Colonic mucosa (tissue), 4 donors: ENCODE data around the gene TNFAIP8L3. TPM values are rescaled to one million over a fixed set of nuclear protein-coding genes. Genes with fewer than 3 reads are reported as not detected.

Experiments
- DNase-seq: peaks from one replicate; pipeline ENCODE4 v3.0.0-alpha.2; 2020
- H3K27ac ChIP-seq: fragments of 200-600 bp; one replicate; pipeline ENCODE4 v1.8.0; 2021
- H3K27me3 ChIP-seq: fragments of 200-600 bp; one replicate; pipeline ENCODE4 v1.8.0; 2021
- H3K36me3 ChIP-seq: fragments of 200-600 bp; one replicate; pipeline ENCODE4 v1.8.0; 2021
- H3K4me1 ChIP-seq: fragments of 200-600 bp; one replicate; pipeline ENCODE4 v1.8.0; 2021; ENCODE audit warnings: mild to moderate bottlenecking
- H3K4me3 ChIP-seq: fragments of 200-600 bp; one replicate; pipeline ENCODE4 v1.8.0; 2021
- H3K9ac ChIP-seq, 2 donors: one replicate each; pipeline ENCODE4 v1.7.0; 2013; ENCODE audit warnings: control low read depth in 2 of 2, low read depth in 2 of 2, low read length in 2 of 2
- H3K9me3 ChIP-seq: fragments of 200-600 bp; one replicate; pipeline ENCODE4 v1.8.0; 2021
- CTCF ChIP-seq: fragments of 200-600 bp; IDR thresholded peaks from one replicate; pipeline ENCODE4 v1.8.0; 2022; ENCODE audit warnings: antibody characterized with exemption, mild to moderate bottlenecking
- intact Hi-C: fragments of 100-400 bp; cut with DNase I; formaldehyde crosslinking; loops from one replicate; pipeline ENCODE4 v1.14.1; 2022
- total RNA-seq, 2 donors: library from RNA; stranded (reverse); fragmentation: NEBNext Ultra II Directional in 1 of 2; extraction: Animal tissue kit (Norgen Biotek cat#: 25700) in 1 of 2; gene quantifications; one replicate each; pipeline ENCODE4 v1.2.1, GENCODE V29; 2021
- donor health status: healthy.
- donor health status: DM: no; HTN: no; CAD: no.
- donor health status: DM: no; HTN: no; CAD: no.

The TNFAIP8L3 gene
- total RNA-seq, 2 donors from 2014 or later, result 5.3 to 7.3 TPM

GRCh38 chr15:51069983-51070382 is 24.7 kb downstream of the TNFAIP8L3 start:
- no peak for TF ChIP-seq CTCF
- no peak overlapping the region for H3K9ac ChIP-seq
- H3K4me1 ChIP-seq, result no peaks in the 10 kb centered on the region
- H3K4me3 ChIP-seq, result no peak overlapping the region
- H3K27ac ChIP-seq, result no peak overlapping the region
- no peaks in the 10 kb centered on the region for H3K36me3 ChIP-seq
- no peaks in the 10 kb centered on the region for H3K27me3 ChIP-seq
- intact Hi-C loops, result no loop called here
- H3K9me3 ChIP-seq, result no peaks in the 10 kb centered on the region
- no peak for DNase-seq

- no peak for DNase-seq
- no peaks in the 10 kb centered on the region for H3K27me3 ChIP-seq
- no peak overlapping the region for H3K9ac ChIP-seq
- no peaks in the 10 kb centered on the region for H3K9me3 ChIP-seq
- intact Hi-C loops, result no loop called here
- no peak for TF ChIP-seq CTCF
- H3K27ac ChIP-seq, result peak overlapping the region; percentile 7
- no peaks in the 10 kb centered on the region for H3K36me3 ChIP-seq
- no peaks in the 10 kb centered on the region for H3K4me1 ChIP-seq
- H3K4me3 ChIP-seq, result no peak overlapping the region
Measured at GRCh38 chr15:51067510-51067909, 27.2 kb downstream of the TNFAIP8L3 start.

- H3K4me1 ChIP-seq, result no peaks in the 10 kb centered on the region
- intact Hi-C loops, result no loop called here
- H3K36me3 ChIP-seq, result no peaks in the 10 kb centered on the region
- no peak overlapping the region for H3K4me3 ChIP-seq
- DNase-seq, result no peak
- H3K9ac ChIP-seq, result no peak overlapping the region
- H3K27me3 ChIP-seq, result no peaks in the 10 kb centered on the region
- no peak for TF ChIP-seq CTCF
- no peaks in the 10 kb centered on the region for H3K9me3 ChIP-seq
- no peak overlapping the region for H3K27ac ChIP-seq
Measured at GRCh38 chr15:51065781-51066180, 28.9 kb downstream of the TNFAIP8L3 start.

- Histone ChIP-seq H3K27ac (no peak overlapping the region), H3K9me3 (no peaks in the 10 kb centered on the region), H3K4me3 (no peak overlapping the region), H3K27me3 (no peaks in the 10 kb centered on the region), H3K36me3 (no peaks in the 10 kb centered on the region), H3K4me1 (no peaks in the 10 kb centered on the region), H3K9ac (no peak overlapping the region)
- no peak for DNase-seq
- intact Hi-C loops, result no loop called here
- no peak for TF ChIP-seq CTCF
Measured at GRCh38 chr15:51065261-51065660, 29.4 kb downstream of the TNFAIP8L3 start.

GRCh38 chr15:51062736-51063135 is 32.0 kb downstream of the TNFAIP8L3 start:
- intact Hi-C loops, result no loop called here
- H3K4me3 ChIP-seq, result no peak overlapping the region
- no peak for DNase-seq
- H3K9me3 ChIP-seq, result no peaks in the 10 kb centered on the region
- TF ChIP-seq CTCF, result no peak
- no peaks in the 10 kb centered on the region for H3K27me3 ChIP-seq
- no peaks in the 10 kb centered on the region for H3K36me3 ChIP-seq
- H3K27ac ChIP-seq, result no peak overlapping the region
- H3K9ac ChIP-seq, result no peak overlapping the region
- no peaks in the 10 kb centered on the region for H3K4me1 ChIP-seq
